H9 (cell line): ENCODE data around the gene RGS6. TPM values are rescaled to one million over a fixed set of nuclear protein-coding genes. Genes with fewer than 3 reads are reported as not detected.

Experiments used
- DNase-seq: peaks from one replicate; pipeline ENCODE4 v3.0.0-alpha.2; 2017
- H2AFZ ChIP-seq: one replicate; pipeline ENCODE4 v1.6.1; 2013; ENCODE audit warnings: mild to moderate bottlenecking, low read length, control low read depth, moderate library complexity
- H2AK5ac ChIP-seq: 2 replicates; pipeline ENCODE4 v1.6.1; 2013; ENCODE audit warnings: low read length, control low read depth, mixed read lengths; ENCODE audit not compliant: insufficient read length
- H2BK120ac ChIP-seq: one replicate; pipeline ENCODE4 v1.6.1; 2013; ENCODE audit warnings: low read depth, mild to moderate bottlenecking, low read length, control low read depth, inconsistent platforms; ENCODE audit not compliant: poor library complexity, severe bottlenecking
- H2BK12ac ChIP-seq: 2 replicates; pipeline ENCODE4 v1.6.1; 2013; ENCODE audit warnings: low read length, control low read depth, mixed read lengths, low read depth; ENCODE audit not compliant: insufficient read length
- H2BK15ac ChIP-seq: 2 replicates; pipeline ENCODE4 v1.6.1; 2013; ENCODE audit warnings: low read depth, low read length, control low read depth
- H2BK20ac ChIP-seq: one replicate; pipeline ENCODE4 v1.6.1; 2013; ENCODE audit warnings: low read depth, mild to moderate bottlenecking, low read length, control low read depth, inconsistent platforms; ENCODE audit not compliant: poor library complexity, severe bottlenecking
- H2BK5ac ChIP-seq: 2 replicates; pipeline ENCODE4 v1.6.1; 2013; ENCODE audit warnings: low read length, control low read depth, mixed read lengths; ENCODE audit not compliant: insufficient read length
- H3K14ac ChIP-seq: 2 replicates; pipeline ENCODE4 v1.6.1; 2013; ENCODE audit warnings: low read length, control low read depth; ENCODE audit not compliant: insufficient read depth
- H3K18ac ChIP-seq: 2 replicates; pipeline ENCODE4 v1.6.1; 2013; ENCODE audit warnings: low read depth, mild to moderate bottlenecking, mixed read lengths, low read length, control low read depth; ENCODE audit not compliant: insufficient read length
- H3K23ac ChIP-seq: 2 replicates; pipeline ENCODE4 v1.6.1; 2013; ENCODE audit warnings: low read length, control low read depth, mixed read lengths, low read depth; ENCODE audit not compliant: insufficient read length
- H3K23me2 ChIP-seq: 2 replicates; pipeline ENCODE4 v1.6.1; 2013; ENCODE audit warnings: low read depth, mild to moderate bottlenecking, mixed read lengths, low read length, control low read depth; ENCODE audit not compliant: insufficient read length, poor library complexity, severe bottlenecking
- H3K27ac ChIP-seq: 2 replicates; pipeline ENCODE4 v1.5.1; 2013; ENCODE audit warnings: low read length, control low read depth, mixed read lengths, low read depth; ENCODE audit not compliant: insufficient read length
- H3K27me3 ChIP-seq: 2 replicates; pipeline ENCODE4 v1.6.1; 2013; ENCODE audit warnings: low read length, control low read depth, inconsistent platforms; ENCODE audit not compliant: insufficient read depth
- H3K4ac ChIP-seq: 2 replicates; pipeline ENCODE4 v1.6.1; 2013; ENCODE audit warnings: low read depth, mild to moderate bottlenecking, control low read depth, inconsistent platforms, low read length, moderate library complexity
- H3K4me1 ChIP-seq: 2 replicates; pipeline ENCODE4 v1.6.1; 2013; ENCODE audit warnings: low read length, control low read depth, inconsistent platforms; ENCODE audit not compliant: insufficient read depth
- H3K4me2 ChIP-seq: 2 replicates; pipeline ENCODE4 v1.6.1; 2013; ENCODE audit warnings: low read length, control low read depth, mixed read lengths; ENCODE audit not compliant: insufficient read length, insufficient read depth
- H3K56ac ChIP-seq: 2 replicates; pipeline ENCODE4 v1.6.1; 2013; ENCODE audit warnings: low read depth, mild to moderate bottlenecking, mixed read lengths, low read length, control low read depth; ENCODE audit not compliant: insufficient read length
- H3K79me1 ChIP-seq: 2 replicates; pipeline ENCODE4 v1.6.1; 2013; ENCODE audit warnings: low read depth, mild to moderate bottlenecking, moderate library complexity, low read length, control low read depth, inconsistent platforms; ENCODE audit not compliant: insufficient read depth, poor library complexity, severe bottlenecking
- H3K79me2 ChIP-seq: 2 replicates; pipeline ENCODE4 v1.6.1; 2013; ENCODE audit warnings: low read length, control low read depth, inconsistent platforms; ENCODE audit not compliant: insufficient read depth
- H3K9ac ChIP-seq: 2 replicates; pipeline ENCODE4 v1.6.1; 2013; ENCODE audit warnings: low read length, control low read depth, mixed read lengths; ENCODE audit not compliant: insufficient read length; ENCODE audit errors: extremely low read depth
- H3K9me3 ChIP-seq: one replicate; pipeline ENCODE4 v1.6.1; 2013; ENCODE audit warnings: low read depth, low read length, inconsistent platforms; ENCODE audit not compliant: control insufficient read depth
- H3T11ph ChIP-seq: one replicate; pipeline ENCODE4 v1.6.1; 2013; ENCODE audit warnings: mild to moderate bottlenecking, low read length, control low read depth, inconsistent platforms
- H4K20me1 ChIP-seq: one replicate; pipeline ENCODE4 v1.6.1; 2013; ENCODE audit not compliant: control insufficient read depth, insufficient read length, insufficient read depth
- H4K5ac ChIP-seq: 2 replicates; pipeline ENCODE4 v1.6.1; 2013; ENCODE audit warnings: low read depth, mild to moderate bottlenecking, mixed read lengths, low read length, control low read depth; ENCODE audit not compliant: insufficient read length
- H4K8ac ChIP-seq: replicated peaks from 2 replicates; pipeline ENCODE4 v1.6.1; 2013; ENCODE audit warnings: low read length, control low read depth, mixed read lengths, low read depth; ENCODE audit not compliant: insufficient read length
- H4K91ac ChIP-seq: 2 replicates; pipeline ENCODE4 v1.6.1; 2013; ENCODE audit warnings: low read depth, mild to moderate bottlenecking, moderate library complexity, mixed read lengths, low read length, control low read depth; ENCODE audit not compliant: insufficient read length
- H3K27ac Mint-ChIP-seq, 3 experiments: 2 replicates in 2 of 3; 3 replicates in 1 of 3; pipeline ENCODE4 v1.8.0; 2020 to 2021; ENCODE audit warnings: mixed read lengths in 3 of 3, mild to moderate bottlenecking in 1 of 3, moderate library complexity in 1 of 3
- H3K27me3 Mint-ChIP-seq: 2 replicates; pipeline ENCODE4 v1.8.0; 2021; ENCODE audit warnings: low read depth, mild to moderate bottlenecking, moderate library complexity, mixed read lengths
- H3K36me3 Mint-ChIP-seq, 3 experiments: 2 replicates in 2 of 3; 3 replicates in 1 of 3; pipeline ENCODE4 v1.8.0; 2020 to 2021; ENCODE audit warnings: low read depth in 3 of 3, mixed read lengths in 3 of 3; ENCODE audit not compliant: insufficient read depth in 1 of 3
- H3K4me1 Mint-ChIP-seq, 2 experiments: 2 replicates each; pipeline ENCODE4 v1.8.0; 2020; ENCODE audit warnings: mixed read lengths in 2 of 2
- H3K4me3 Mint-ChIP-seq, 2 experiments: 2 replicates in 1 of 2; 3 replicates in 1 of 2; pipeline ENCODE4 v1.8.0; 2020 to 2021; ENCODE audit warnings: mild to moderate bottlenecking in 2 of 2, mixed read lengths in 2 of 2, moderate library complexity in 1 of 2
- H3K9me3 Mint-ChIP-seq, 2 experiments: 2 replicates in 1 of 2; 3 replicates in 1 of 2; pipeline ENCODE4 v1.8.0; 2020; ENCODE audit warnings: mild to moderate bottlenecking in 2 of 2, mixed read lengths in 2 of 2, moderate library complexity in 1 of 2
- CTCF ChIP-seq: fragments of 200-600 bp; sonication (generic); conservative IDR thresholded peaks from 3 replicates; pipeline ENCODE4 v1.8.0; 2021; ENCODE audit warnings: antibody characterized with exemption, mild to moderate bottlenecking
- WGBS: extraction: QIAGEN DNeasy Blood & Tissue Kit; methylation state at CpG from one replicate; pipeline ENCODE4 v1.1.7; 2013; ENCODE audit warnings: missing lambda C conversion rate, low lambda C conversion rate, mixed read lengths; ENCODE audit not compliant: insufficient read length; ENCODE audit errors: extremely low coverage; 5-methylcytosine and 5-hydroxymethylcytosine counted together
- total RNA-seq: library from RNA; stranded (reverse); gene quantifications from 2 replicates; pipeline ENCODE4 v1.2.1, GENCODE V29; 2021

Gene RGS6
- total RNA-seq, 1 experiment from 2014 or later, result 3.0 TPM

GRCh38 chr14:72165229-72165698 lies 233.0 kb downstream of the RGS6 start:
- no peak overlapping the region for H2BK120ac ChIP-seq
- WGBS, result no CpG with 5 or more reads among the region's 8 CpGs
- no peak overlapping the region for H2BK5ac ChIP-seq
- no peak for TF ChIP-seq CTCF
- no peak overlapping the region for H4K91ac ChIP-seq
- H3K36me3 Mint-ChIP-seq, result peaks cover 0 to 3% (median 0%) of the 10 kb centered on the region in 3 experiments; a peak in 2 of 7 replicates
- H4K5ac ChIP-seq, result no peak overlapping the region
- H3K27ac Mint-ChIP-seq, result no peak overlapping the region
- no peak overlapping the region for H3T11ph ChIP-seq
- H3K4ac ChIP-seq, result no peak overlapping the region
- H4K20me1 ChIP-seq, result no peaks in the 10 kb centered on the region
- H3K27ac ChIP-seq, result no peak overlapping the region
- H3K9ac ChIP-seq, result no peak overlapping the region
- H3K4me1 Mint-ChIP-seq, result peaks cover 15 to 21% of the 10 kb centered on the region in 2 experiments
- H3K27me3 Mint-ChIP-seq, result peaks cover 1% of the 10 kb centered on the region
- H3K56ac ChIP-seq, result no peak overlapping the region
- H3K27me3 ChIP-seq, result no peaks in the 10 kb centered on the region
- no peak overlapping the region for H2BK15ac ChIP-seq
- no peak overlapping the region for H2BK12ac ChIP-seq
- DNase-seq, result no peak
- no peak overlapping the region for H4K8ac ChIP-seq
- no peaks in the 10 kb centered on the region for H3K23me2 ChIP-seq
- peaks cover 5% of the 10 kb centered on the region; the same call in 1 of the 2 replicates for H3K4me1 ChIP-seq
- H2AK5ac ChIP-seq, result no peak overlapping the region
- H2AFZ ChIP-seq, result no peak overlapping the region
- no peak overlapping the region for H3K14ac ChIP-seq
- no peak overlapping the region for H3K18ac ChIP-seq
- H3K9me3 ChIP-seq, result no peaks in the 10 kb centered on the region
- no peaks in the 10 kb centered on the region for H3K79me1 ChIP-seq
- peaks cover 0 to 4% of the 10 kb centered on the region in 2 experiments; a peak in 2 of 5 replicates for H3K9me3 Mint-ChIP-seq
- H3K4me2 ChIP-seq, result no peak overlapping the region
- H3K4me3 Mint-ChIP-seq, result no peak overlapping the region
- H3K79me2 ChIP-seq, result no peaks in the 10 kb centered on the region
- H2BK20ac ChIP-seq, result no peak overlapping the region
- no peak overlapping the region for H3K23ac ChIP-seq
